Activated gamma-delta T cell treated with anti-CD3 and anti-CD28 coated beads, Interleukin-2, amount 50 U/mL, for 16 hours (primary cell): ENCODE results near the gene PRKAR1B.
"Not testable (repeated sequence)": the region's sequence is repeated elsewhere in the genome, so short reads cannot be mapped to it uniquely, and the experiment has no call there.

Experiments used
- DNase-seq: peaks from one replicate; pipeline ENCODE4 v3.0.0-alpha.2; 2020; ENCODE audit warnings: low read depth

Gene PRKAR1B

DNA sequence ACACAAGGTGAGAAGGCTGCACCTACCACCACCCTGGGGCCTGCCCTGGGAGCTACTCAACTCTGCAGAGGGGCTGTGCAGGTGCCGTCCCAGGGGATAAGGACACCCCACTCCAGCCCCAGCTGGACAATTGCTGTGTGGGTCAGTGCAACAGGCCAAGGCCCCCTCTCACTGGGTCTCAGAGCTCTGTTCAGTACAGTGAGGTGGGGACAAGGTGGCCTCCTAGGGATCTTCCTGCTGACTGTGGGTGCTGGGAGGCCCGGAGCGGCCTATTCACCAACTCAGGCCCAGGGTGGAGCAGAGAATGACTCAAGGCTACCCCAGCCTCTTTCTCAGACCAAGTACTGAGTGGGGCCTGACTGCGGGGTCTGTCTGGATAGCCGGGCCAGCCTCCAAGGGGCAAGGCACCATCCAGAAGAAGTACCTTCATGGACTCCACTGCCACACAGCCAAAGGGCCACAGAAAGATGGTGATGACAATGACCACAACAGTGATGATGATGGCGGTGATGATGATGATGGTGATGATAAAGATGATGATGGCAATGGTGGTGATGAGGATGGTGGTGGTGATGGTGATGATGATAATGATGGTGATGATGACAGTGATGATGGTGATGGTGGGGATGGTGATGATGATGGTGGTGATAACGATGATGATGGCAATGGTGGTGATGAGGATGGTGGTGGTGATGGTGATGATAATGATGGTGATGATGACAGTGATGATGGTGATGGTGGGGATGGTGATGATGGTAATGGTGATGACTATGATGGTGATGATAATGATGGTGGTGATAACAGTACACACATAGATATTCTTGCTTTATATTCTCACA is 60.4 kb downstream of the PRKAR1B start:
- no peak for DNase-seq

DNA sequence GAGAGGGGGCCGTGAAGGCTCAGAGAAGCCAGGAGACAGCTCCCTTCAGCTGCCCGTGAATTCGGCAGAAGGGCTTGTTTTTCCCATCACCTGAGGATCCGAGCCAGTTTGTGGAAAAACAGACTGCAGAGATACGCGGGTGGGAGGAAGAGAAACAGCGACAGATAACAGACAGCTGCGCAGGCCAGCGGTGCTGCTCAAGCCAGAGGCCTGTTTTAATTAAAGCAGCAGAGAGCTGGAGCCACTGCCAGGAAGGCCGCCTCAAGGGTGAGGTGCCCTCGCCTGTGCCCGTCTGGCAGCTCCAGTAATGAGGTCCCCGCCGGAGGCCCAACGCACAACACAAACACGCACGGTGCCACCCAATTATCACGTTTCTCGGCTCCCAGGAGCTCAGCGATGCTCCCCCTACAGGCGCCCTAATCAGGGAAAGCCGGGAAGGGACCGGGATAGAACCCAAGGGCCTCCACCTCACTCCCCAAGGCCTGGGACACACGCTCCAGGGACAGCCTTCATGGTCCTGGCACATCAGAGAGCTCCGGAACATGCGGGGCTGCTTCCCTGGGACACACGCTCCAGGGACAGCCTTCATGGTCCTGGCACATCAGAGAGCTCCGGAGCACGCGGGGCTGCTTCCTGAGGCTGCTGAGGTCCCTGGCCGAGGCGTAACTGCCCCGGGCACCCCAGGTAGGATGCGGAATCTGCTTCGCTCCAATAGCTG is 61.2 kb downstream of the PRKAR1B start:
- DNase-seq = no peak

DNA sequence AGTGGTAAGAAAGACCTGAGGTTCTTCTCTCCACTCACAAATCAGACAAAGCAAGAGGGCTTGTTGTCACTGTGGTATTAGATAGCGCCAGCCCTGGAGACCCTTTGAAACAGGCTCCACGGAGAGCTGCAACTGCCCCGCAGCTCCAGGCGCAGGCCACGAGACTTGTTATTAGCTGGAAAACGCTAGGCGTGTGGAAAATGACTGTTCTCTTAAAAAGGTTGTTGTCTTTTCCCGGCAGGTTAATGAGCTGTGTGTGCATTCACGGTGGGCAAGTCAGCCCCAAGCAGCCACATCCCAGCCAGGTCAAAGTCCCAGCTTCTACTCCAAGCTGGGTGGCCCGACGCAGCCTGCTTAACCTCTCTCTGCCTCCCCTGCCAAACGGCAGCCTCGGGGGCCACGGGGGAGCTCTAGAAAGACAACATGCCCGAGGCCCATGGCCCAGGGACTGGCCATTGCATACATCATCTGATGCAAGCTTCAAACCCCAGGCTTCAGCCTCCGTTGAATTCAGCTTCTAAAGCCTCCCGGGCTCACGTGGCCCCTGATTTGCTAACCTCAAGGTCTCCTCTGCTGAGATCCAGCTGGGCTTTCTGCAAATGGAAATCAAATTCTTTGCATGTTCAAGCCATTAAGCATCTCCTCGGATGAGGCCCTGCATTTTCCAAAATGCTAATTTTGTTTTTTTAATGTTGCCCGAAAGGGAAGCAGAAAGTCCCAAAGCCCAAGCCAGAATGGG is 61.9 kb downstream of the PRKAR1B start:
- no peak for DNase-seq

- no peak for DNase-seq
These were observed 62.7 kb downstream of the PRKAR1B start for GRCh38 chr7:664402-664775.

DNA sequence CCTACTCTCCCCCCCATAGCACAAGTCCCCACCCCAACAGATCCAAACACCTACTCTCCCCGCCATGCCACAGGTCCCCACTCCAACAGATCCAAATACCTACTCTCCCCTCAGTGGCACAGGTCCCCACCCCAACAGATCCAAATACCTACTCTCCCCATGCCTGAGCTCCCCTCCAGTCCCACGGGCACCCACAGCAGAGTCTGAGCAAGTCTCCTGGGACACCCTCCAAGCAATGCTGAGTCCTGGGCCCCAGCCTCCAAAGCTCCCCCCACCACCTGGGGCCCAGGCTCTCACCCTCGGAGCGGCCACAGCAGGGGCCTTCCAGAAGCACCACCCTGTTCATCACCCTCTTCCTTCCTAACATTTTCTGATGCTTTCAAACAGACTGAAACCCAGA is 64.5 kb downstream of the PRKAR1B start:
- DNase-seq = no peak

DNA sequence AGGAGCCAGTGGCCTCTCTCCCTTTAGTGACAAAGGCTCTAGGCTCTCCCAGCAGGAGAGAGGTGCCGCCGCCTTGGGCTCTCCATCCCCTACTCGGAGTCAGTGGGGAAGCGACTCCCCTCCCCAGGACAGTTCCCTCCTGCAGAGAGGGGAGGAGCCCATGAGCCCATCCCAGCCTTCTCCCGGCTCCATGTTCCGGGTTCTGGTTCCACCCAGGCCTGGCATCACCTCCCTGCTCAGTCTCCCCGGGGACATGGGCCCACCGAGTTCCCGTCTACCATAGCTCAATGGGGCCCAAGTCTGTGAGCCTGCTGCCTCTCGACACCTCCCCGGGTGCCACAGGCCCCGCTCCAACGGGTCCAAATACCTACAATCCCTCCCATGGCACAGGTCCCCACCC is 67.1 kb downstream of the PRKAR1B start:
- no peak for DNase-seq

- DNase-seq = no peak
These were observed 67.7 kb downstream of the PRKAR1B start for GRCh38 chr7:659306-659847.

DNA sequence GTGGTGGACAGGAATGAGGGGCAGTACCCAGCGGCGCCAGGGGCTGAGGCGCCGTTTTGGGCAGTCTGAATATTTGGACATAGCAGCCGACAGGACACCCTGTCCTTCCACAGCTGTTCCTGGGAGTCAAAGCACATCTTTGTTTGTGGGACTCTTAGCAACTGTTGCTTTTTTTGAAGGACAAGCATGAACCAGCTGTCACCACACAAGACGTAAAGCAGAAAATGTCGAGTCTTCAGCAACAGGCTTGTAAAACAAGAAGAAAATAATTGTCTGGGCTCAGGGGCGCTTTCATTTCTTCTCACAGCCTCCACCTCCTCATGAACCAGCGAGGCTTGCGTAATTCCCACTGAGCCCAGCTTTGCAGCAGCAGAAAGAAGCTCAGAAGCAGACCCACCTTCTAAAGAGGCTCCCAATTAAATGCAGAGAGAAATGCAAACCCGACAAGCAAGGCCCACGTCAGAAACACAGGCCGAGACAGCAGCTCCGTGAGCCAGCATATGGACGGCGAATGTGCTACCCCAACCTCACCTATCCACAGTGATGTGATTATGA is 69.4 kb downstream of the PRKAR1B start:
- DNase-seq = no peak

- not testable (repeated sequence) for DNase-seq
These were observed 70.1 kb downstream of the PRKAR1B start for GRCh38 chr7:657010-657409.

GRCh38 chr7:655758-656157 is 71.3 kb downstream of the PRKAR1B start:
- no peak for DNase-seq

- no peak for DNase-seq
These were observed 73.0 kb downstream of the PRKAR1B start for GRCh38 chr7:653829-654764.

GRCh38 chr7:652881-653280 is 74.2 kb downstream of the PRKAR1B start:
- DNase-seq = no peak

GRCh38 chr7:652167-652566 is 74.9 kb downstream of the PRKAR1B start:
- DNase-seq = not testable (repeated sequence)

GRCh38 chr7:651032-651728 is 75.9 kb downstream of the PRKAR1B start:
- peak; percentile 15 for DNase-seq

DNA sequence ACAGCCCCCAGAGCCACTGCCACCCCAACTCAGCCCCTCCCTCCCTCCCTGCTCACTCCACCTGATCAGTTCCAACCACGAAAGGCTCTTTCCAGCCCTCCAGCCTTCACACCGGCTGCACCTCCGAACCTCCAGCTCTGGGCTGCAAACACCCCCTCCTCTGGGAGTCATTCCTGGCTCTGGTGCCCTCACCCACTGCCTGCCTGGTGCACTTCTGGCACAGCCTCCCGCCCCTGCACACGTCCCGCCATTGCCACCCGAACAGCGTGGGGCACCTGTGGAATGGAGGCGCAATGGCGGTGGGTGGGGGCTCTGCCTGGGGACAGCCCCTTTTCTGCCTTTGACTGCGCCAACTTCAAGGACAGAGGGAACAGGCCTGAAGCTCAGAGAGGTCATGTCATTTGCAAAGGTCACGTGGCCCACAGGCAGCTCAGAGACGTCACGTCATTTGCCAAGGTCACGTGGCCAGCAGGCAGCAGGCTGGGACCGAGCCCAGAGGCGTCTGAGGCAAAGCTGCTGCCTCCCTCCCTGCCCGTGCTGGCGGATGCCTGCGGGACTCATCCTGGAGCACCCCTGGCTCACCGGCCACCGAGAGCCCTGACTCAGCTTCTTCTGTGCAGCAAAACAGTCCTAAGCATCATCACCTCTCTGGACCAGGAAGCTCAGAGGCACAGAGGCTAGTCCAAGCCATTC is 76.6 kb downstream of the PRKAR1B start:
- no peak for DNase-seq

DNA sequence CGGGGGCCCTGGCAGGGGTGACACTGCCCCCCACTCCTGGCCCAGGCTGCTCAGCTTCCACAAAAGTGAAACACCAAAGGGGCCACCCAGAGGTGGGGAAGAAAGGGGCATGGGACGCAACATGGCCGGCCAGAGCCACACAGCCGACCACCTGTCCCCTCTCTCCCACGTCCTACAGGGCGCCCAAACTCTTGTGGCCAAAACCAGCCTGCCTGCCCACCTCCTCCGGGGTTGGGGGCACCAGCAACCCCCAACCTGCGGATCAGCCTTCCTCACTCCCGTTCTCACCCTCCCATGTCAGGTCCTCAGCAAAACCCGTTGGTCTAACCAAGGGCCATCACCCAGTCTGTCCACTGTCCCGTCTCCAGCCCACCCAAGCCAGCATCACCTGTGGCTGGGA is 80.1 kb downstream of the PRKAR1B start:
- no peak for DNase-seq

- DNase-seq = no peak
These were observed 80.6 kb downstream of the PRKAR1B start for GRCh38 chr7:646487-646886.

- DNase-seq = no peak
These were observed 81.5 kb downstream of the PRKAR1B start for GRCh38 chr7:645606-646005.

GRCh38 chr7:644381-645305 is 82.4 kb downstream of the PRKAR1B start:
- DNase-seq = no peak
